ENCODE data around the gene MCOLN3. TPM values are rescaled to one million over a fixed set of nuclear protein-coding genes. Genes with fewer than 3 reads are reported as not detected.

MCOLN3 gene
- total and polyA plus RNA-seq, 9 of the 15 experiments (the other 6 are each of a cell fraction or from before 2014, with no cell fraction given) = 0.04 to 0.05 TPM; not detected in 7

- CTCF ChIA-PET (ENCODE audit: low intra/inter-chr PET ratio) = no interaction called here
- BruUV-seq (replicated peaks) = no TSS peak
- Histone ChIP-seq H3K9me3 (replicated peaks; ENCODE audit: control insufficient read depth, insufficient read depth, low read depth, low read length) (no peaks in the 10 kb centered on the region), H3K4me2 (ENCODE audit: insufficient read depth, low read length) (no peak overlapping the region), H4K20me1 (replicated peaks; ENCODE audit: control insufficient read depth, insufficient read depth, low read length) (no peaks in the 10 kb centered on the region), H3K36me3 (ENCODE audit: control insufficient read depth, insufficient read depth, low read length) (no peaks in the 10 kb centered on the region), H3K4me3 (no peak overlapping the region), H3K9ac (ENCODE audit: insufficient read depth in 1 of 2, low read depth in 2 of 2, low read length in 2 of 2) (no peak overlapping the region), H3K9me1 (ENCODE audit: control insufficient read depth, insufficient read depth, low read length) (no peaks in the 10 kb centered on the region), H3K4me1 (replicated peaks in 1 of 2; ENCODE audit: control insufficient read depth in 2 of 2, insufficient read depth in 2 of 2, low read length in 2 of 2) (no peaks in the 10 kb centered on the region), H3K27ac (ENCODE audit: extremely low read depth, low read depth, low read length) (no peak overlapping the region), H2AFZ (ENCODE audit: low read depth, low read length) (no peak overlapping the region), H3K79me2 (ENCODE audit: control insufficient read depth, insufficient read depth, low read length) (no peaks in the 10 kb centered on the region), H3K27me3 (ENCODE audit: control insufficient read depth in 2 of 2, insufficient read depth in 2 of 2, low read length in 2 of 2) (peaks cover 0 to 1% of the 10 kb centered on the region in 2 experiments; a peak in 2 of 5 replicates)
- in situ Hi-C loops (cut with MboI) = no loop called here
- intact Hi-C loops (cut with micrococcal nuclease) = no loop called here
- TF ChIP-seq TARDBP (IDR thresholded peaks at IDR 0.05) = no peak
- no peak for TF ChIP-seq CREB3L1 (IDR thresholded peaks at IDR 0.05; ENCODE audit: borderline replicate concordance, low read depth)
- TF ChIP-seq ADNP (tag; IDR thresholded peaks at IDR 0.05) = no peak
- no peak for TF ChIP-seq POLR3G (IDR thresholded peaks at IDR 0.05; ENCODE audit: extremely low read depth, insufficient read length, insufficient replicate concordance)
- no peak for TF ChIP-seq E2F1 (CRISPR knock-in tag; IDR thresholded peaks at IDR 0.05)
- TF ChIP-seq KAT8 (IDR thresholded peaks at IDR 0.05; ENCODE audit: low read depth) = no peak
- POLR2A ChIA-PET = interaction anchor here (1.5 kb wide), 1 partner anchor 13 kb away, joined by 3 read pairs; no protein-coding TSS in a partner anchor
- ATAC-seq (no peak), FAIRE-seq (no peak), DNase-seq (ENCODE audit: extremely low read depth in 1 of 4, low spot score in 3 of 4) (no peak)
- WGBS (ENCODE audit: insufficient coverage, low coverage, missing lambda C conversion rate) = under 1% methylated on average over 8 of the region's 8 CpGs
These were observed 57.0 kb downstream of the MCOLN3 start for GRCh38 chr1:84991097-84991920.
